Measurements from ENCODE around the gene ERG28. TPM values are rescaled to one million over a fixed set of nuclear protein-coding genes. Genes with fewer than 3 reads are reported as not detected.

The ERG28 gene
- total RNA-seq, result 1 to 10 TPM; 3.7 to 6.4 (median 4.7) TPM

DNA sequence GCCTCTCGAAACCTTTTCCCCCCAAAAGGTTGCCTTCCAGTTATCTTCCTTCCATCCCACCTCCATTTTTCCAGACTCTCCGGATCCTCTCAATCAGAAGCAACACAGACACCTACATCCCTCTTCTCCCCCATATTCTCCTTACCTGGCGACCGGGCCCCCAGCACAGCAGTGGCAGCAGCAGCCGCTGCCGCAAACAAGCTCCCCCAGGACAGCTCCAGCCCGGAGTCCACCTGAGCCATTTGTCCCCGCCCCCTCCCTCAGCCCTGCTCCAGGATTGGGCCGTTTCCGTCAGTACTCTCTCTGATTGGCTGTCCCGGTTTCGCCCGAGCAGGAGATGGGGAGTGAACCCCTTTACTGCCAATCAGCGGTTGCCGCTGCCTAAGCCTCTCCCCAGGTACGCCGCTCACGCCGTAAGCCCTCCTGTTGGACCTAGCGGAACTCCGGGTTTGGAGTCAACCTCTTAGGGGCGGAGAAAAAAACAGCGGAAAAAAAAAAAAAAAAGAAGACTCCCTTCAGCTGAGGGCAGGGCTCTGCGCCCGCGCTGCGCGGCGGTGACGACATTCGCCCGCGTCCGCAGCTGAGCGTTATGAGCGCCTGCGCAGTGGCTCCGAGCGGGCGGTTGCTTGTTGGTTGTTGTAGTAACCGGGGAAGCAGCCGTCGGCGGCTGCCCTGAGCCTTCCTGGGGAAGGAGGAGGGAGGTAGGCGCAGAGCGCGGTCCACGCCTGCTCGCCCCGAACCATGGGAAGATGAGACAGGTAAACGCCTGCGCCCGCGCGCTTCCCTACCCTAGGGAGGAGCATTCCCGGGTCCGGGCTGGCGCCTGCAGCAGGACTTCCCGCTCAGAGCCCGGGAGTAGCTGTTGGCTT is at the start of gene ERG28, which contains the start of gene TTLL5:
Gene ERG28 (minus strand): TSS at position 247 of the 869 bp plus-strand sequence. CDS start 3,374 bp downstream, outside the sequence.
Gene TTLL5 (plus strand): TSS at position 617 of the 869 bp plus-strand sequence. CDS start 1,904 bp downstream, outside the sequence.
- no peaks in the 10 kb centered on the region for H3K9me3 ChIP-seq
- H3K27ac ChIP-seq, result peak within 1 kb of the TSS; percentile 77 to 86 (median 82)
- no peaks in the 10 kb centered on the region for H3K27me3 ChIP-seq
- in situ Hi-C loops (cut with MboI; ENCODE audit: low sequenced_read_pairs in 4 of 4), result no loop called here
- H3K4me3 ChIP-seq, result peak within 1 kb of the TSS; percentile 72 to 98 (median 85)
- ATAC-seq, result peak; percentile 97 to 98
- DNase-seq, result peak; percentile 98
- TF ChIP-seq, protein P1, sequence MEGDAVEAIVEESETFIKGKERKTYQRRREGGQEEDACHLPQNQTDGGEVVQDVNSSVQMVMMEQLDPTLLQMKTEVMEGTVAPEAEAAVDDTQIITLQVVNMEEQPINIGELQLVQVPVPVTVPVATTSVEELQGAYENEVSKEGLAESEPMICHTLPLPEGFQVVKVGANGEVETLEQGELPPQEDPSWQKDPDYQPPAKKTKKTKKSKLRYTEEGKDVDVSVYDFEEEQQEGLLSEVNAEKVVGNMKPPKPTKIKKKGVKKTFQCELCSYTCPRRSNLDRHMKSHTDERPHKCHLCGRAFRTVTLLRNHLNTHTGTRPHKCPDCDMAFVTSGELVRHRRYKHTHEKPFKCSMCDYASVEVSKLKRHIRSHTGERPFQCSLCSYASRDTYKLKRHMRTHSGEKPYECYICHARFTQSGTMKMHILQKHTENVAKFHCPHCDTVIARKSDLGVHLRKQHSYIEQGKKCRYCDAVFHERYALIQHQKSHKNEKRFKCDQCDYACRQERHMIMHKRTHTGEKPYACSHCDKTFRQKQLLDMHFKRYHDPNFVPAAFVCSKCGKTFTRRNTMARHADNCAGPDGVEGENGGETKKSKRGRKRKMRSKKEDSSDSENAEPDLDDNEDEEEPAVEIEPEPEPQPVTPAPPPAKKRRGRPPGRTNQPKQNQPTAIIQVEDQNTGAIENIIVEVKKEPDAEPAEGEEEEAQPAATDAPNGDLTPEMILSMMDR (IDR thresholded peaks at IDR 0.05 in 4 of 5, conservative IDR thresholded peaks at IDR 0.05 in 1 of 5), result no peak
- TF ChIP-seq POLR2A (IDR thresholded peaks at IDR 0.05), result peak; percentile 54 to 85
- intact Hi-C loops (cut with DNase I; ENCODE audit: low total_unique reads), result loop anchor here (5.0 kb wide), 2 partner anchors 321 to 501 kb away; partner anchors contain the start of gene TGFB3
- peaks cover 27 to 47% of the 10 kb centered on the region in 2 donors for H3K4me1 ChIP-seq
- no peaks in the 10 kb centered on the region for H3K36me3 ChIP-seq

DNA sequence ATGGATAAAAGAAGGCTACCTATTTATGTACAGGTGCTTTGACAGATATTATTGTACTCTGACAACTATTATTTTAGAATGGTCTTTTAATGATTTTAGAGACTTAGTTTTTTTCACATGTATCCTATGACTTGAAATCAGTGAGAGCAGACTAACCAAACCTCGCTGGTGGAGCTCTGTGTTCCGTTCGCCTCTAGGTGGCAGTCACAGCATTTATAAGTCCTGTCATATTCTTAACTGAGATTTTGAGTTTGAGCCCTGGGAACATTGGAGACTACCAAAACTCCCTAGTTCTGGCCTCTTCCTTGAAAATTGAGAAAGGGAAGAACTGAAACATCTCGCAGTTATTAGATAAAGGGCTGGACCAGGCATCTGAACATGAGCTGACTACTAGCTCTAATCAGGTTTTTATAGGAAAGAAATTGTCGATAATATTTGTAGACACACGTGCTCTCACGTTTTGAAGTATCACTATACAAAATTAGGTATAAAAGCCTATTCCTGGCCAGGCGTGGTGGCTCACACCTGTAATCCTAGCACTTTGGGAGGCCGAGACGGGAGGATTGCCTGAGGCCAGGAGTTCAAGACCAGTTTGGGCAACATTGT is 48.6 kb upstream of the ERG28 start:
- peak; percentile 54 to 70 for DNase-seq
- intact Hi-C loops (cut with DNase I; ENCODE audit: low total_unique reads), result loop anchor here (5.0 kb wide), 1 partner anchor 643 kb away; no protein-coding TSS in a partner anchor
- in situ Hi-C loops (cut with MboI; ENCODE audit: low sequenced_read_pairs in 4 of 4), result loop anchor here in 3 of 4 donors (5.0 to 25.0 kb wide), 3 partner anchors 195 to 678 kb away; partner anchors contain the start of genes ESRRB (in 1 of the 3) and IFT43 (in 1 of the 3)

GRCh38 chr14:75705014-75705413 is 44.3 kb upstream of the ERG28 start:
- Histone ChIP-seq H3K36me3 (no peaks in the 10 kb centered on the region), H3K9me3 (no peaks in the 10 kb centered on the region), H3K4me1 (peaks cover 3 to 11% of the 10 kb centered on the region in 2 donors), H3K4me3 (no peak overlapping the region), H3K27ac (no peak overlapping the region), H3K27me3 (no peaks in the 10 kb centered on the region)
- in situ Hi-C loops (cut with MboI; ENCODE audit: low sequenced_read_pairs in 4 of 4), result loop anchor here in 3 of 4 donors (5.0 to 25.0 kb wide), 3 partner anchors 200 to 682 kb away; partner anchors contain the start of genes ESRRB (in 1 of the 3) and IFT43 (in 1 of the 3)
- intact Hi-C loops (cut with DNase I; ENCODE audit: low total_unique reads), result loop anchor here (5.0 kb wide), 1 partner anchor 647 kb away; no protein-coding TSS in a partner anchor
- TF ChIP-seq POLR2A (IDR thresholded peaks at IDR 0.05), result no peak
- DNase-seq (no peak), ATAC-seq (no peak)

More for the DNA sequence above, 48.6 kb upstream of the ERG28 start:
- TF ChIP-seq POLR2A (IDR thresholded peaks at IDR 0.05), result no peak
- TF ChIP-seq, protein P1 (IDR thresholded peaks at IDR 0.05 in 4 of 5, conservative IDR thresholded peaks at IDR 0.05 in 1 of 5), result peak; percentile 71 to 84 (median 74)
- Histone ChIP-seq H3K36me3 (no peaks in the 10 kb centered on the region), H3K9me3 (no peaks in the 10 kb centered on the region), H3K27ac (no peak overlapping the region), H3K27me3 (no peaks in the 10 kb centered on the region), H3K4me1 (peaks cover 16 to 23% of the 10 kb centered on the region in 2 donors), H3K4me3 (no peak overlapping the region)
- ATAC-seq, result peak; percentile 48 to 63

DNA sequence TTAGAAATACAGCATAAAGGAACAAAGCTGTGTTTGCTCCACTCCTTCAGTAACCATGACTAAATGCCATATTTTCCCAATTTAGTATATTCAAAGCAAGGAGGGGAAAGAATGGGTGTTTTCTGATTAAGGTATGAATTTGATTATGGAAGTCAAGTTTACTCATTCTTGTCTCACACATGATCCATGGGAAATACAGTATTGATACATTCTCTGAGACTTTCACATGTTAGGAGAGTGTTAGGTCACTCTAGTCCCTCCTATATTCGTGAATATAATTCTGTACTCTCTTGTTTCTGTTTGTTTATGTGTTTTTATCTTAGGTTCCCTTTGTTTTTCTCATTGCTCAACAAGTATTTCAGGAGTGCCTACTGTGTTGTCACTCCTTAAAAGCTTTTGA is 42.8 kb upstream of the ERG28 start:
- in situ Hi-C loops (cut with MboI; ENCODE audit: low sequenced_read_pairs in 4 of 4), result loop anchor here in 2 of 4 donors (10.0 to 25.0 kb wide), 2 partner anchors 201 to 684 kb away; partner anchors contain the start of gene ESRRB (in 1 of the 2)
- no peak for TF ChIP-seq POLR2A (IDR thresholded peaks at IDR 0.05)
- TF ChIP-seq, protein P1 (IDR thresholded peaks at IDR 0.05 in 4 of 5, conservative IDR thresholded peaks at IDR 0.05 in 1 of 5), result no peak
- H3K4me3 ChIP-seq, result no peak overlapping the region
- H3K9me3 ChIP-seq, result no peaks in the 10 kb centered on the region
- intact Hi-C loops (cut with DNase I; ENCODE audit: low total_unique reads), result no loop called here
- peaks cover 3 to 11% of the 10 kb centered on the region in 2 donors for H3K4me1 ChIP-seq
- DNase-seq (no peak), ATAC-seq (no peak)
- H3K36me3 ChIP-seq, result peaks cover 0 to 4% of the 10 kb centered on the region in 2 donors
- H3K27ac ChIP-seq, result no peak overlapping the region
- no peaks in the 10 kb centered on the region for H3K27me3 ChIP-seq

Measured in gastrocnemius medialis (tissue), 4 donors.